CD4-positive, alpha-beta T cell treated with Interleukin-6 at 100 ng/mL for 8 hours (primary cell): ENCODE results near the gene UBAC2.
"Not testable (repeated sequence)": the region's sequence is repeated elsewhere in the genome, so short reads cannot be mapped to it uniquely, and the experiment has no call there.

Experiments used
- DNase-seq: peaks from one replicate; pipeline ENCODE4 v3.0.0-alpha.2; 2020; ENCODE audit warnings: mixed read lengths, low spot score

The UBAC2 gene

GRCh38 chr13:99393391-99393790 lies 192.7 kb downstream of the UBAC2 start:
- DNase-seq = not testable (repeated sequence)

GRCh38 chr13:99393791-99394735 lies 193.4 kb downstream of the UBAC2 start:
- no peak for DNase-seq

- DNase-seq = no peak
Observed at GRCh38 chr13:99395436-99395835, 194.8 kb downstream of the UBAC2 start.

- no peak for DNase-seq
Observed at GRCh38 chr13:99396446-99396845, 195.8 kb downstream of the UBAC2 start.

GRCh38 chr13:99398071-99398470 lies 197.4 kb downstream of the UBAC2 start:
- DNase-seq = no peak

GRCh38 chr13:99398916-99399622 lies 198.4 kb downstream of the UBAC2 start:
- no peak for DNase-seq

- DNase-seq = no peak
Observed at GRCh38 chr13:99399623-99399974, 198.9 kb downstream of the UBAC2 start.

GRCh38 chr13:99403458-99403971 lies 202.9 kb downstream of the UBAC2 start:
- DNase-seq = no peak

- DNase-seq = no peak
Observed at GRCh38 chr13:99404005-99404755, 203.5 kb downstream of the UBAC2 start.

GRCh38 chr13:99405966-99406365 lies 205.3 kb downstream of the UBAC2 start:
- DNase-seq = no peak

GRCh38 chr13:99406799-99407201 lies 206.1 kb downstream of the UBAC2 start:
- DNase-seq = no peak

GRCh38 chr13:99407906-99408702 lies 207.4 kb downstream of the UBAC2 start:
- no peak for DNase-seq

GRCh38 chr13:99408703-99409000 lies 208.0 kb downstream of the UBAC2 start:
- DNase-seq = no peak

- not testable (repeated sequence) for DNase-seq
Observed at GRCh38 chr13:99409461-99410083, 208.9 kb downstream of the UBAC2 start.

GRCh38 chr13:99410646-99411475 lies 210.2 kb downstream of the UBAC2 start:
- DNase-seq = not testable (repeated sequence)

- no peak for DNase-seq
Observed at GRCh38 chr13:99412856-99413255, 212.2 kb downstream of the UBAC2 start.

GRCh38 chr13:99414048-99414995 lies 213.7 kb downstream of the UBAC2 start:
- DNase-seq = no peak

- DNase-seq = no peak
Observed at GRCh38 chr13:99415014-99415650, 214.5 kb downstream of the UBAC2 start.
